ENCODE results near the gene CDC25A. TPM values are rescaled to one million over a fixed set of nuclear protein-coding genes. Genes with fewer than 3 reads are reported as not detected.

The CDC25A gene
- total and polyA plus RNA-seq, 2 experiments from 2014 or later: 5.5 to 7.9 TPM

- TF ChIP-seq, protein P1, sequence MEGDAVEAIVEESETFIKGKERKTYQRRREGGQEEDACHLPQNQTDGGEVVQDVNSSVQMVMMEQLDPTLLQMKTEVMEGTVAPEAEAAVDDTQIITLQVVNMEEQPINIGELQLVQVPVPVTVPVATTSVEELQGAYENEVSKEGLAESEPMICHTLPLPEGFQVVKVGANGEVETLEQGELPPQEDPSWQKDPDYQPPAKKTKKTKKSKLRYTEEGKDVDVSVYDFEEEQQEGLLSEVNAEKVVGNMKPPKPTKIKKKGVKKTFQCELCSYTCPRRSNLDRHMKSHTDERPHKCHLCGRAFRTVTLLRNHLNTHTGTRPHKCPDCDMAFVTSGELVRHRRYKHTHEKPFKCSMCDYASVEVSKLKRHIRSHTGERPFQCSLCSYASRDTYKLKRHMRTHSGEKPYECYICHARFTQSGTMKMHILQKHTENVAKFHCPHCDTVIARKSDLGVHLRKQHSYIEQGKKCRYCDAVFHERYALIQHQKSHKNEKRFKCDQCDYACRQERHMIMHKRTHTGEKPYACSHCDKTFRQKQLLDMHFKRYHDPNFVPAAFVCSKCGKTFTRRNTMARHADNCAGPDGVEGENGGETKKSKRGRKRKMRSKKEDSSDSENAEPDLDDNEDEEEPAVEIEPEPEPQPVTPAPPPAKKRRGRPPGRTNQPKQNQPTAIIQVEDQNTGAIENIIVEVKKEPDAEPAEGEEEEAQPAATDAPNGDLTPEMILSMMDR (IDR thresholded peaks at IDR 0.05; ENCODE audit: poor library complexity): no peak
- TF ChIP-seq EZH2phosphoT487 (IDR thresholded peaks at IDR 0.05; ENCODE audit: low read depth, severe bottlenecking, unreplicated experiment) (no peak), EZH2 (IDR thresholded peaks at IDR 0.05; ENCODE audit: borderline replicate concordance) (no peak)
- Histone ChIP-seq H3K4me1 (ENCODE audit: insufficient read depth) (no peaks in the 10 kb centered on the region), H3K27ac (no peak overlapping the region), H3K27me3 (no peaks in the 10 kb centered on the region), H4K20me1 (ENCODE audit: insufficient read depth, poor library complexity, severe bottlenecking) (no peaks in the 10 kb centered on the region), H3K9me3 (ENCODE audit: low read depth) (no peaks in the 10 kb centered on the region), H3K4me3 (no peak overlapping the region), H3K79me2 (no peaks in the 10 kb centered on the region), H3K9me2 (replicated peaks; ENCODE audit: insufficient read depth) (no peaks in the 10 kb centered on the region), H2AFZ (no peak overlapping the region), H3K36me3 (replicated peaks; ENCODE audit: insufficient read depth, low read depth) (no peaks in the 10 kb centered on the region), H3K4me2 (no peak overlapping the region)
- WGBS (ENCODE audit: low lambda C conversion rate, missing lambda C conversion rate): 91% methylated on average over 3 of the region's 3 CpGs
- no peak for DNase-seq (ENCODE audit: low spot score)
Measured at GRCh38 chr3:48208076-48208475, 19.9 kb upstream of the CDC25A start.

- no peaks in the 10 kb centered on the region for H4K20me1 ChIP-seq (ENCODE audit: insufficient read depth, poor library complexity, severe bottlenecking)
- no peaks in the 10 kb centered on the region for H3K27me3 ChIP-seq
- TF ChIP-seq EZH2phosphoT487 (IDR thresholded peaks at IDR 0.05; ENCODE audit: low read depth, severe bottlenecking, unreplicated experiment) (no peak), EZH2 (IDR thresholded peaks at IDR 0.05; ENCODE audit: borderline replicate concordance) (no peak)
- no peak overlapping the region for H3K27ac ChIP-seq
- H3K4me3 ChIP-seq: no peak overlapping the region
- no peak overlapping the region for H3K4me2 ChIP-seq
- H3K79me2 ChIP-seq: no peaks in the 10 kb centered on the region
- no peak for DNase-seq (ENCODE audit: low spot score)
- H3K36me3 ChIP-seq (replicated peaks; ENCODE audit: insufficient read depth, low read depth): no peaks in the 10 kb centered on the region
- H3K4me1 ChIP-seq (ENCODE audit: insufficient read depth): no peaks in the 10 kb centered on the region
- H3K9me2 ChIP-seq (replicated peaks; ENCODE audit: insufficient read depth): no peaks in the 10 kb centered on the region
- 68% methylated on average over 6 of the region's 6 CpGs for WGBS (ENCODE audit: low lambda C conversion rate, missing lambda C conversion rate)
- no peak overlapping the region for H2AFZ ChIP-seq
- H3K9me3 ChIP-seq (ENCODE audit: low read depth): no peaks in the 10 kb centered on the region
Measured at GRCh38 chr3:48202632-48203031, 14.4 kb upstream of the CDC25A start.

DNA sequence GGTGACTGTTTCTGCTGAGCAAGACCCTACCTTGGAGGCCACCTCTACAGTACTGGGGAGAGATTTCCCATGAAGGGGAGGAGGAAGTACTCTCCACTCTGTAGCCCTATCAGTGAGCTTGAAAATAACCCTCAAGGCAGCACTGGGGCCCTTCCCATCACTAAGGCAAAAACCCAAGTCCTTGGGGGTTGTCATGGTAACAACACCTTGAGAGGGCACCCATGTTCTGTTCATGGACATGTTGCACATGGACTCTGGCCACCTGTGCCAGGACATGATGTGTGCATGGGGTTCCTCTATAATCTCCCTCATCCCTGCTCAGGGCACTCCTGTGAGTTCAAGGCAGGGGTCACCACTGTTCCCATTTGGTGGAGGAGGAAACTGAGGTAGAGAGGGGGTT is 10.9 kb upstream of the CDC25A start:
- no peaks in the 10 kb centered on the region for H3K4me1 ChIP-seq (ENCODE audit: insufficient read depth)
- H3K36me3 ChIP-seq (replicated peaks; ENCODE audit: insufficient read depth, low read depth): no peaks in the 10 kb centered on the region
- H3K79me2 ChIP-seq: no peaks in the 10 kb centered on the region
- no peak for DNase-seq (ENCODE audit: low spot score)
- no peaks in the 10 kb centered on the region for H3K27me3 ChIP-seq
- no peaks in the 10 kb centered on the region for H3K9me3 ChIP-seq (ENCODE audit: low read depth)
- H3K9me2 ChIP-seq (replicated peaks; ENCODE audit: insufficient read depth): no peaks in the 10 kb centered on the region
- H4K20me1 ChIP-seq (ENCODE audit: insufficient read depth, poor library complexity, severe bottlenecking): no peaks in the 10 kb centered on the region
- no peak overlapping the region for H3K27ac ChIP-seq
- no peak overlapping the region for H3K4me3 ChIP-seq
- H2AFZ ChIP-seq: no peak overlapping the region
- TF ChIP-seq EZH2 (IDR thresholded peaks at IDR 0.05; ENCODE audit: borderline replicate concordance) (no peak), EZH2phosphoT487 (IDR thresholded peaks at IDR 0.05; ENCODE audit: low read depth, severe bottlenecking, unreplicated experiment) (no peak)
- TF ChIP-seq, protein P1 (IDR thresholded peaks at IDR 0.05; ENCODE audit: poor library complexity): no peak
- H3K4me2 ChIP-seq: no peak overlapping the region

GRCh38 chr3:48196611-48197010 is 8.4 kb upstream of the CDC25A start:
- no peaks in the 10 kb centered on the region for H3K9me2 ChIP-seq (replicated peaks; ENCODE audit: insufficient read depth)
- DNase-seq (ENCODE audit: low spot score): no peak
- no peaks in the 10 kb centered on the region for H3K36me3 ChIP-seq (replicated peaks; ENCODE audit: insufficient read depth, low read depth)
- no peak overlapping the region for H3K27ac ChIP-seq
- no peak overlapping the region for H3K4me2 ChIP-seq
- no peaks in the 10 kb centered on the region for H3K4me1 ChIP-seq (ENCODE audit: insufficient read depth)
- H2AFZ ChIP-seq: no peak overlapping the region
- WGBS (ENCODE audit: low lambda C conversion rate, missing lambda C conversion rate): 80% methylated on average over 1 of the region's 1 CpG
- no peak overlapping the region for H3K4me3 ChIP-seq
- no peaks in the 10 kb centered on the region for H4K20me1 ChIP-seq (ENCODE audit: insufficient read depth, poor library complexity, severe bottlenecking)
- TF ChIP-seq EZH2phosphoT487 (IDR thresholded peaks at IDR 0.05; ENCODE audit: low read depth, severe bottlenecking, unreplicated experiment): no peak
- TF ChIP-seq EZH2 (IDR thresholded peaks at IDR 0.05; ENCODE audit: borderline replicate concordance): no peak
- TF ChIP-seq, protein P1 (IDR thresholded peaks at IDR 0.05; ENCODE audit: poor library complexity): no peak
- no peaks in the 10 kb centered on the region for H3K79me2 ChIP-seq
- no peaks in the 10 kb centered on the region for H3K27me3 ChIP-seq
- no peaks in the 10 kb centered on the region for H3K9me3 ChIP-seq (ENCODE audit: low read depth)

Data from hepatocyte (in vitro differentiated cells).